Measurements from ENCODE around the gene CLSTN1.

CLSTN1 gene

DNA sequence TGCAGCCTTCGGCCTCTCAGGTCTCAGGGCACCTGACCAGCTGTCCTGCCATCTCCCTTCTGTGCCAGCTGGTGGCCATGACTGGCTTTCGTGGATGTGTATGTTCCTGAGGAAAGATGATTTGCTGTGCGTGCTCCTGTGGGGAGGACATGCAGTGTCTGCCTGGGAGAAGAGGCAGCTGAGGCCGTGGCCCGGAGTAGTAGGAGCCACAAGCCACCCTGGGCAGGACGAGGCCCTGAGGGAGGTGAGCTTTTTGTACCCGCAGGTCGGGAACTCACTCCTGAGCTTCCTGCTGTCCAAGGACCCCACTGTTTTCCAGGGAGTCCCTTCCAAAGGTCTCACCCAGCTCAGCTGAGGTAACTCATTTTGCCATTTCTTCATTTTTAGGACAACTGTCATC is 113.7 kb downstream of the CLSTN1 start:
- DNase-seq: no peak

DNA sequence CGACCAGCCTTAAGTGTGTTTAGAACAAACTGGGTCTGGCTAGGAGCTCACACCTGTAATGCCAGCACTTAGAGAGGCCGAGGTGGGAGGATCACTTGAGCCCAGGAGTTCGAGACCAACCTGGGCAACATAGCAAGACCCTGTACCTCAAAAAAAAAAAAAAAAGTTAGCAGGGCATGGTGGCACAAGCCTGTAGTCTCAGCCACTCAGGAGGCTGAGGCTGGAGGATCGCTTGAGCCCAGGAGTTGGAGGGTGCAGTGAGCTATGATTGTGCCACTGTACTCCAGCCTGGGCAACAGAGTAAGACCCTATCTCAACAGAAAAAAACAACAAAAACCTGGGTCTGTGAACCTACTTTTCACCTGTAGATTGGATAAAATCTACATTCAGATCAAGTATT is 117.6 kb downstream of the CLSTN1 start:
- no peak for DNase-seq

DNA sequence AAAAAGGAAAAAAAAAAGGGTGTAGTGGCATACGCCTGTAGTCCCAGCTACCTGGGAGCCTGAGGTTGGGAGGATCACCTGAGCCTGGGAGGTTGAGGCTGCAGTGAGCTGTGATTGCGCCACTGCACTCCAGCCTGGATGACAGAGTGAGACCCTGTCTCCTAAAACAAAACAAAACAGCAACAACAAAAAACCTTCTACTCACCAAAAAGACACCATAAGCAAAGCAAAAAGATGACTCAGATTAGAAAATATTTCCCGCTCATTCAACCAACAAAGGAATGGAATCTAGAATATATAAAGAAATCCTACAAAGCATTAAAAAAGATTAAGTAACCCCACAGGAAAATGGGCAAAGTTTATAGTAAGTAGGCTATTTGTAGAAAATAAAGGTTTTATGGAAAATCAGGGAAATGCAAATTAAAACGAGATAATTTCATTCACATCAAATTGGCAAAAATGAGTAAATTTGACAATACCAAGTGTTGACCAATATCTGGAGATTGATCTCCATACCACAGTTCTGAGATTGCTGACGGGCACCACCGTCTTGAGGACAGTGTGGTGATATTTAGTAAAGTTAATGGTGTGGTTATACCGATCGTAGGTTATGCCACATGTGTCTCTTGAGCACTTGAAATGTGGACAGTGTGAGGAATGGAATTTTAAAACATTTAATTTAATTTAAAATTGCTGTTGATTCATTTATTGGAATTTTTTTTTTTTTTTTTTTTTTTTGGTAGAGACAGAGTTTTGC is 118.2 kb downstream of the CLSTN1 start:
- DNase-seq: no peak

DNA sequence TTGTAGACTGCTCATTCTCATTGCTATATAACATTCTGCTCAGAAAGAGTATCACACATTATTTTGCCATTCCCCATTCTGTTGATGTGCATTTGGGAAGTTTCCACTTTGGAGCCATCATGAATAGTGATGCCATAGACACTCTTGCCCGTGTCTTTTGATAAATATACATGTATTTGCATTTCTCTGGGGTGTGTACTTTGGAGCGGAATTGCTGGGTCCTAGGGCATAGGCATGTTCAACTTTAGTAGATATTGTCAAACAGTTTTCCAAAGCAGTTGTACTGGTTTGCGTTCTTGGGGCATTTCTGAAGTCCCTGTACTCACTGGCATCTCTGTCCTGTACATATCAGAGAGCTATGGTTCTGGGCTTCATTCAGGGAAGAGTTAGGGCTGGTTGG is 120.1 kb downstream of the CLSTN1 start:
- no peak for DNase-seq

DNA sequence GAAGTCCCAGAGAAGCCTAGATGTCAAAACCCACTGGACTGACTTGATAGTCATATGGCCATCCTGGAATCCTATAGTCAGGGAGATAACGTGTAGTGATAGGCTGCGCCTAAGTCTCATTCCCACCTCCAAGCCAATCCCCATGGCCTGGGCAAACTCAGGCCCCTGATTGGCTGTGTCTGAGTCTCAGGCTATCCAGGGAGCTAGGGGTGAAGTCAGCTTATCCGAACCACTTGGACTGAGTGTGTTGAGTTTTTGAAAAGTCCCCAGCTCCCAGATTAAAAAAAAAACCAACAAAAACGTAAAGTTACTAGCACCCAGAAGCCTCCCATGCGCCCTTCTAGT is 120.6 kb downstream of the CLSTN1 start:
- DNase-seq: no peak

DNA sequence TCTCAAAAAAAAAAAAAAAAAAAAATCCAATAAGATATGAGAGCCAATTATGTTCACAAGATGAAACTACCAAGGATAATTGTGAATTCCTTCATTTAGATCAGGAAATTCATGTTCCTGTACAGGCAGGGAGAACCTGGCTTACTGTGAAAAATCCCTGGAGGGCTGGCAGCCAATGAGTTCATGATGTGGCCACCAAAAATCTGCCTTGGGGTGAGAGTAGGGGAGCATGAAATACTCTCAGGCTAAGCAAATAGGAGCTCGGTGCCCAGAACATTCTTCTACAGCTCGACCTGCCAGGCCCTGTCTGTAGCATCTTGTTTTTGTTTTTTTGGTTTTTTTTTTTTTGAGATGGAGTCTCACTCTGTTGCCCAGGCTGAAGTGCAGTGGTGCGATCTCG is 122.1 kb downstream of the CLSTN1 start:
- DNase-seq: no peak

DNA sequence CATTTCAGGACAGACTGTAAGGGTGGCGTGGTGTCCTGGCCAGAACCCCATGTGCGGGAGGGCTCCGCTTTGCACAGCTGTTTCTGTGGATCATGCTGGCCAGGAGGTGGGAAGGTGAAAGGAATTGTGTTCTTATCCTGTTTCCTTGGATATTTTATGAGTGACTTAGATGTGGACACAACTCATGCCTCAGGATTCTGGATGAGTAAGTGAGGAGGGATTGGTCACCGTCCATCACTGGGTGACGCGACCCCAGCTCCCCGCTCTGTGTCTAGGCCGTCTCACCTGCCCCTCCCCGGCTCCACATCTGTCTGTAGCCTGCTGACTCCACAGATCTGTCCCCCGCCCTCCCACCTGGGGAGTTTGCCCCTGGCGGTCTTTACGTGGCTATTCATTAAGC is 123.4 kb downstream of the CLSTN1 start:
- DNase-seq: no peak

DNA sequence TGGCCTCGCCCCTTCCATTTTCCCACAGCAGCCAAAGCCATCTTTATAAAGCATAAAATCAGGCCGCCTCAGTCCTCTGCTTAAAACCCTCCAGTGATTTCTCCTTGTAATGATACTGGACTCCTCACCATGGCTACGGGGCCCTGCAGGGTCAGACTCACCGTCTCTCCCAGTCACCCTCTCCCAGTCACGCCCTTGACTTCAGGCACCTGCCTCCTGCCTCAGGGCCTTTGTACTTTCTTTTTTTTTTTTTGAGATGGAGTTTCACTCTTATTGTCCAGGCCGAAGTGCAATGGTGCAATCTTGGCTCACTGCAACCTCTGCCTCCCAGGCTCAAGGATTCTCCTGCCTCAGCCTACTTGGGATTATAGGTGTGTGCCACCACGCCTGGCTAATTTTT is 124.4 kb downstream of the CLSTN1 start:
- no peak for DNase-seq

DNA sequence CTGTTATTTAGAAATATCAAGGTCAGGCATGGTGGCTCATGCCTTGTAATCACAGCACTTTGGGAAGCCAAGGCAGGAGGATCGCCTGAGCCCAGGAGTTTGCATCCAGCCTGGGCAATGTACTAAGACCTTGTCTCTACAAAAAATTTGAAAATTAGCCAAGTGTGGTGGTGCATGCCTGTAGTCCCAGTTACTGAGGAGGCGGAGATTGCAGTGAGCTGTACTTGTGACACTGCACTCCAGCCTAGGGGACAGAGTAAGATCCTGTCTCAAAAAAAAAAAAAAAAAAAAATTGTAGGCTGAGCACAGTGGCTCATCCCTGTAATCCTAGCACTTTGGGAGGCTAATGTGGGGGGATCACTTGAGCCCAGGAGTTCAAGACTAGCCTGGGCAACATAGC is 127.0 kb downstream of the CLSTN1 start:
- DNase-seq: no peak

DNA sequence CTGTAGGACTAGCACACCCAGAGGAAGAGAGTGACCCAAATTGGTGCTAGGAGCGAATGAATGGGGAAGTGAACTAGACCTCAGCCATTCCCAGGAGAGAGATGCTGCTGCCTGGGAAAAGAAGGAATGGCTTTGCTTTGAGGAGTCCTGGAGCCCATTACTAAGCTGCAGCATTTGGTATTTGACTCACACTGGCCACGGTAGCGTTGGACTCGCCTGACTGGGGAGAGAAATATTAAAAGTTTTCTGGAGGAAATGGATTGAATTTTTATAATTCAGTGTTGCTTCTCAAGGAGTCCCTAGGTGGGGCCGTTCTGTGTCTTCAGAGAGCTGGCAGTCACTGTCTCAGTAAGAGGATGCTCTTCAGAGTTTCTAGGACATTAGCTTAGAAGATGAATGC is 132.1 kb downstream of the CLSTN1 start:
- DNase-seq: no peak

DNA sequence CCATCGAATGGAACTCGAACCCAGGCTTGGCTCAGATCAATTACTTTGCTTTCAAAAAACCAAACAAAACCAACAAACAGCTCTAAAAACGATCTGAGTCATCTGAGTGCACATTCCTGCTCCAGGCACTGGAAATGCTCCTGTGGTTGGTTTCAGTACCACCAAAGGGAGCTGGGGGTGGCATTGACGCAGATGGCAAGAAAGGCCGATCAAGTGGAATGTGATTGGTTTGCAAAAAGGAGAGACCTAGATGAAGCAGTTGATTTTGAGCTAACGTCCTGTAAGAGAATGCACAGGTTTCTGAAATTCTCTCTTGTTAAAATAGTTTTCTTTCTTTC is 132.7 kb downstream of the CLSTN1 start:
- no peak for DNase-seq

DNA sequence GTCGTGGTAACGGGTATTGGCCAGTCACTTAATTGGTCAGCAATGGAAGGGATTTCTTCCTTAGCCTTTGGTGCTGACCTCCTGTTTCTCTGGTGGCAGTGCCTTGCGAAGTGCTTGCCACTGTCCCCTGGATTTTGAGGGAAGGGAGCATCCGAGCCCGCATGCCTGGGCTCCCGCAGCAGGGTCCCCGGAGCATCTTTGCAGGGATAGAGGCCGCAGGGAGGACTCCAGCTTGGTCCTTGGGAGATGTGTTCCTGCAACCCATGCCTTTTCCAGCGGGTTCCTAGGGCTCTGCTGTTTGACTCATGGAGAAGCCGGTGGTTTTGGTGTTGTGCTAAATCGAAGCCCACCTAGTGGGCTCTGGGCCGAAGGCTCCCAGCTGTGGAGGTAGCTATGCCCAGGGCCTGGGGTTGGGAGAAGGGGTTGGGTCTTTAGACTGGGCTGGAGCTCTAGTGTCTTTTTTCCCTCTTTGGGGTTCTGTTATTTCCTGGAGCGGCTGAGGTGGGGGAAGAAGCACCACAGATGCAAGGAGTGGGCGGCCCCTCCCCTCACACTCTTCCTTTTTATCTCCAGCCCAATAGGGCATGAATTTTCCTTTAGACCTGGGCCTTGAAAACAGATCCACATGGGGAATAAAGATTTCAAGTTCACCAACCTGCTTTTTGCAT is 133.2 kb downstream of the CLSTN1 start:
- no peak for DNase-seq

DNA sequence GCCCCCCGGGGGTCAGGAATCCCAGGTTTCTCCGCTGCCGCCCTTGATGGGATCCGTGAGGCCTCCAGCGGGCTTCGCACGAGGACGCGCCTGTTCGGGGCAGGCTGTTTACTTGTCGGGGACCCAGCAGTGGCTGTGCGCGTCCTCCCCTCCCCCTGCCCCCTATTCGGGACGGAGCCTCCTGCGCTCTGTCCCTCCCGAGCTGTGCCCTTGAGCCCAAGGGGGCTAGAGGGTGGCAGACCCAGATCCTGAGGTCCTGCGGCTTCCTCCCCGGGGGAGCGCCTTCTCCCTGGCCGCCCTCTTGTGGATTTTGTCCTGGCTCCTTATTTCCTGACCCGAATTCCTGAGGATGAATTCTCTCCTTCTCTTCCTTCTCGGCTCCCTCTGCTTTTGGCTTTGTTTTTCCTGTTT is 133.8 kb downstream of the CLSTN1 start:
- DNase-seq: no peak

DNA sequence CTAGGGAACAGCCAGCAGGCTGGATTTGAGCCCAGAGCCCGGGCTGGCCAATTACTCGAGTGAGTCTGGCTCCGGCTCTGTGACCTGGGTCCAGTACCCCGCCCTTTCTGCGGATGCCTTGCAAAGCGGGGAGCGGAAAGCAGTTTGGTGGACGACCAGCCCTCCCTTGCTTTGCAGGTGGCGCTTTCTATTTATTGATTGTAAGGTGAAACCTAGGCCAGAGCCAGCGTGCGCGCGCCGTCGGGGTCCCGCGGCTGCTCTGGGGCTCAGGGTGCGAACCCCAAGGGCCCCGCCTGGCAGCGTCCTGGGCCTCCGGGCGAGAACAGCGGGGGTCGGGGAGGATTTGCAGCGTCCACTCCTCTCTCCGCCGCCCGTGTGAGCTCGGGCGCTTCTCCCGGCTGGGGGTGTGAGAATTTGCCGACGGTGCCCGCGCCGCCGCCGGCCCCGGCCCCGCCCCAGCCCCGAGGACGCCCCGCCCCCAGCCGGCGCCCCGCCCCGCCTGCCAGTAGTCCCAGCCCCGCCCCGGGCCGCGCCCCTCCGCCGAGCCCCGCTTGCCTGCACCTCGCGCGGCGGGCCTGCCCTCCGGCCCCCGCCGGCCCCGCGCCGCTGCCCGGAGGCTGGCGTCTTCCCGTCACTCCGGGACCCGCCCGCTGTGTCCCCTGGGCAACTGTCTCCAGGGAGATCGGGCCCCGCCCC is 134.6 kb downstream of the CLSTN1 start:
- DNase-seq: no peak

DNA sequence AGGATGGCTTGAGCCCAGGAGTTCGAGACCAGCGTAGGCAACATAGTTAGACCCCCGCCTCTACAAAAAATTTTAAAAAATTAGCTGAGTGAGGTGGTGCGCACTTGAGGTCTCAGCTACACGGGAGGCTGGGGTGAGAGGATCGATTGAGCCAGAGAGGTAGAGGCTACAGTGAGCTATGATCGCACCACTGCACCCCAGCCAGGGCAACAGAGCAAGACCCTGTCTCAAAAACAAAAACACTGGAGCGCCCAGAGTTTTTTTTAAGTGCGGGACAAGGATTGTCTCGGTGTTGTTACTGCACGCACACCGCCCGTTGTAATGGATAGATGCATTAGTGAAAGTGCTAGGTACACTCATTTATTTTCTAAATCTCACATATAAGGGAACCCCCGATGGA is 135.2 kb downstream of the CLSTN1 start:
- DNase-seq: no peak

DNA sequence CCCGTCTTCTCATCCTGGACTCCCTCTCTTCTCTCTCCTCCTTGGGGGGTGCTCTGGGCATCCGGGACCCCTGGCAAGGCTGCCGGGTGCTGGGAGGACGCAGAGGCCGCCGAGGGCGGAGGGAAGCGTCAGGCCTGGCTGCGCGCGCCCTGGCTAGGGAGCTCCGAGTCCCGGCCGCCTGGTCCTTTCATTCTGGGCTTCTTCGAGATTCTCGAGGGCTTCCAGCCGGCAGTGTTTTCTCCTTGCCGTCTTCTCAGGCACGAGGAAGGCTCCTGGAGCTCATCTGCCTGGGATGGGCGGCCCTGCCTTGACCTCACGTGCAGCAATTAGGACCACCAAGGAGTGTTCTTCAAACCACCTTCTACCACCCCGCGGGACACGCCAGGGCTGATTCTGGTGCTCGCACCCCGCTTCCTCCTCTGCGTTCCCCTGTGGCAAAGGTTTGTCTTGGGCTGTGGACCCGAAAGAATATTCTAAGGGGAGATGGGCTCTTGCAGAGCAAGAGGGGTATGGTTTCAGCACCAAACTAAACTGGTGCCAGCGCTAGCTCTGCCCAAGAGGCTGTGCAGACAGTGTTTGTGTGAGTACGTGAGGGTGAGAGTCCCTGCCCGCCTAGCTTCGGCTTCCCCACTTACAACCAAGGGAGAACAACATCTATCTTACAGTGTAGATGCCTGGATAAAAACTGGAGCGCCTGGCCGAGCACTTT is 135.7 kb downstream of the CLSTN1 start:
- DNase-seq: no peak

DNA sequence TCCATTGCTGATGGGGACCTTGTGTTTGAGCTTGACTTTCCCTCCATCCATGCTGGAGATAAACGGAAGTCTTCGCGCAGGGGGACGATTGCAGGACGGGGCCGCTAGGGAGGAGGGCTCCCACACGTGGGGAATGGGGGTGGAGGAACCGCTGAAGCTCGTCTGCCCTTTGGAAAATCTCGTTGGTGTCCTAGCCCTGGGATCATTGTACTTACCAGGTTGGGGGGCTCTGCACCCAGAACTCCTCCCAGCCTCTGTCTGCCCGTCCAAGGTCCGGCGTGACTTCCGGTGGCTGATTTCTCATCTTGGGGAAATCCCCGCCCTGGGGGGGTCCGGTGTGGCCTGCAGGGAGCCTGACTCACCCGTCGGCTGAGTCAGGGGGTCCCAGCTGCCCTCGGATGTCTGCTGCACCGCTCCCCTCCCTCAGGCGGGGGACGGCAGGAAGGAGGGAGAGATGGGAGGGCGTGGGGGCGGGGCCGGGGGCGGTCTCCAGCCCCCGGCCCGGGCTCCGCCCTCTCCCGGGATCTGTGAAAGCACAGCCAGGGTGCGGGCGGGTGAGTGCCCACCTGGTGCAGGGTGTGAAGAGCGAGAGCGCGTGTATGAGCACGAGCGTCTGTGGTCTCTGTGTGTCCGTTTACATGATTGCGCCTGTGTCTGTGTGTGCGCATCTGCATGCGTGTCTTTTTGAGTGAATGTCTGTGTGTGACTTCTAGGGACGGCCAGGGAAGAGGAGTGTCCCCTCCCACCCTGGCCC is 136.5 kb downstream of the CLSTN1 start:
- no peak for DNase-seq

DNA sequence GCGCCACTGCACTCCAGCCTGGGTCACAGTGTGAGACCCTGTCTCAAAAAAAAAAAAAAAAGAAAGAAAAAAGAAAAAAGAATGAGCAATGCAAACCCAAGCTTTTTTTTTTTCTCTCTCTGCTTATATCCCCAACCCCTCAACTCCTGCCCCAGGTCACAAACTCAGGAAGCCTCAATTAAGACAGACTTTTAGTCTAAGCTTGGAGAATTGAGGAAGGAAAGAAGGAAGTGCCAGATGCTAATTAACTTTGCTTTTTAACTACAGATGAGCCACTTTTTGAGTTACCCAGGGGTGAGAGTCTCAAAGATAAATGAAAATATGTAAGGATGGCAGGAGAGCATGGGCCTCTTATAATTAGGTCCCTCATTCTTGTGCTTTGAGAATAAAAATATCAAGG is 139.0 kb downstream of the CLSTN1 start:
- no peak for DNase-seq

DNA sequence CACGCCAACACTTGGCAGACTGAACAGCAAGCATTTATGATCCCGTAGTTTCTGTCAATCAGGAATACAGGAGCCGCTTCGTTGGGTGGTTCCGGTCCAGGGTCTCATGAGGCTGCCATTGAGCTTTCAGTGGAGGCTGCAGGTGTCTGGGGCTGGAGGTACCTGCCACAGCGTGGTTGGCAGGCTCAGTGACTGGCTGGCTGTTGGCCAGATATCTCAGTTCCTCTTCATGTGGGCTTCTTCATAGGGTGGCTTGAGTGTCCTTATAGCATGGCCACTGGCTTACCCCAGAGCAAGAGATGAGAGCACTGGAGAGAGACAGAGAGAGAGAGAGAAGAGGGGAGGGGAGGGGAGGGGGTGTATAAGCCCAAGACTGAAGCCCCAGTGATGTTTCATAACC is 142.9 kb downstream of the CLSTN1 start:
- DNase-seq: no peak

DNA sequence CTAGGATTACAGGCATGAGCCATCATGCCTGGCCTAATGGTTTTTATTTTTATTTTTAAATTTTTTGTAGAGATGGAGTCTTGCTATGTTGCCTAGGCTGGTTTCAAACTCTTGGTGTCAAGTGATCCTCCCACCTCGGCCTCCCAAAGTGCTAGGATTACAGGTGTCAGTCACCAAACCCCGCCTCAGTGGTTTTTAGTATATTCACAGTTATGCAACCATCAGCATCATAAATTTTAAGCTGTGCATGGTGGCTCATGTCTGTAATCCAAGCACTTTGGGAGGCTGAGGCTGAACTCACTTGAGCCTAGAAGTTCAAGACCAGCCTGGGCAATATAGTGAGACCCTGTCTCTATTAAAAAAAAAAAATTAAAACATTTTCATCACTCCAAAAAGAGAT is 143.7 kb downstream of the CLSTN1 start:
- no peak for DNase-seq
